ENCODE measurements around the gene HINT1.

GRCh38 chr5:131194725-131195124 is 29.7 kb upstream of the HINT1 start:
- TF ChIP-seq CTCF (IDR thresholded peaks at IDR 0.05 in 4 of 5, conservative IDR thresholded peaks at IDR 0.05 in 1 of 5) (no peak), POLR2A (IDR thresholded peaks at IDR 0.05) (no peak)
